GM12874 (cell line): ENCODE data around the gene TBC1D4.

Experiments
- CTCF ChIP-seq: IDR thresholded peaks from 2 replicates; pipeline ENCODE4 v1.5.1; 2011; ENCODE audit warnings: low read depth, mild to moderate bottlenecking, control low read depth, low read length, moderate library complexity; ENCODE audit not compliant: insufficient read depth

The TBC1D4 gene

DNA sequence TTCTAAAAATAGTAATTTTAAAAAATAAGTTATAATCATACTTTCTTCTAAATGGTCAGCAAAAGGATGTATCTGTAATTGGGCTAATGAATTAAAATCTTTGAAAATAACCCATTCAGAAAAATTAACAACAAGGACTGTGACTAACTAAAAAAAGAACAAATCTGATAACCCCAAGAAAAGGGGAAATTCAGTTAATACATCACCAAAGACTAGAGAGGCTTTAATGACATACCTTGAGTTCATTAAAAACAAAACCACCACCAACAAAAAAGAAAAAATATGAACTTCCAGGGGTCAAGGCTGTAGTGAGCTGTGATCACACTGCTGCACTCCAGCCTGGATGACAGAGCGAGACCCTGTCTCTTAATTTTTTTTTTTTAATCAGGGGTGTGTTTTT is 121.8 kb downstream of the TBC1D4 start:
- no peak for TF ChIP-seq CTCF

- no peak for TF ChIP-seq CTCF
Measured at GRCh38 chr13:75359266-75359665, 122.7 kb downstream of the TBC1D4 start.

DNA sequence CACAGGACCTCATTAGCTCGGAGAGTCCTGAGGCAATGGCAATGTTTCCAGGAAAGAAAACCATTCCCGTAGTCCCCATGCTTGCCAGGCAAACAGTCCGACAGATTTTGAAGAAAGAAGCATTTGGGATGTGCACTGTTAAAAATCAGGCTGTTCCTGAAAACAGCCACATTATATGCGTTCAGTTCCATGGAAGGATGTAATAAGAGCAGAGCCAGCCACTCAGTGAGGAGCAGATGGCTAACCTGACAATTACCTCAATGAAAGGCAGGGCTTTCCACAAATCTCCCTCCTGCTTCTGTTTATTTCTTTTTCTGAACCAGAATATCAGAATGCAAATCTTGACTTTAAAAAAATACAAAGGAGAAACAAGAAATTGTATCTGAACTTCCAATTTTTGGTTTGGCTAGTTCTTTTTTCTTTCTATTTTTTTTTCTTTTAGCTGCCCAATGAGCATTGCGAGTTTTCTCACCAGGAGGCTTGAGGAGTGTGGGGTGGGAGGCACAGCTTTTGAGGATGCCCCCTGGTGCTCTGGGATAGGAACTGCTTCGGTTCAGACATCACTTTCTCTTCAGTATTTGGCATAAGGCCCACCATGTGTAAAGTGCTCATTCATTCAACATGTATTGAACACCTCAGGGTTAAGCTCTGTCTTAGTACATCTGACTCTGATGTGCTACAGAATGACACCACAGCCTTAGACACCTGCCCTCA is 124.2 kb downstream of the TBC1D4 start:
- peak; percentile 73 for TF ChIP-seq CTCF

DNA sequence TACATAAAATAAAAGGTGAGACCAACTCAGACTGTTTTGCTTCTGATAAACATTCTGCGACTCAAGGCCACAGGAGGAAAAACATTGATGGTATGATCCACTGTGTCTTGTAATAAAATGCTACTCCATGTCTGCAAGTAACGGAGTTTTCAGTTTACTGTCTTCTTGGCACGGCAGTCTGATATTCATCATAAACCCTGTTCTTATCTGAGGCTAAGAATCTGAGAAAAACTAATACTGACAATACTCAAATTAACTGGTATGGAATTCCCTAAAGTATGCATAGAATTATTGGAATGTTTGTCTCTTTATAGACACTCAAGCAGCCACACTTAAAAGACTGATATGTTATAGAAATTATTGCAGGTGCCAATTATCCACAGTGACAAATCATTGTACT is 125.5 kb downstream of the TBC1D4 start:
- TF ChIP-seq CTCF = no peak

GRCh38 chr13:75355609-75356008 is 126.4 kb downstream of the TBC1D4 start:
- no peak for TF ChIP-seq CTCF

DNA sequence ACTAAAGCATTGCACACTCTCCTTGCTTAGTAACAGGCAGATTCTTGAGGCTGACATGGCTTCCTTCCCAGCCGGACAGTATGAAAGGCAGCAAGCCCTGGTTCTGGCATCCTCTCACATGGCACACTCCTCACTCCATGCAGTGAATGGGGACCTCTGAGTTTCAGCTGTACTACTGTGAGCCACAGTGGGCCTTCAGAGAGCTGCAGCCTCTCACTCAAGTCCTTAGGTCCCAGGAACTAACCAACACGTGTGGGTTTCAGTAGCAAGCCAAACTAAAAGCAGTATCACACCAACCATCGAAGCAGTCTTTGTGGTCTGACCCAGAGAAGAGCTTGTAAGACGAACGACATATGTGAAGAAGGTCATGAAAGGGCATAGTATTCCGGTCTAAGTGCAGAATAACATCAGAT is 128.2 kb downstream of the TBC1D4 start:
- no peak for TF ChIP-seq CTCF

DNA sequence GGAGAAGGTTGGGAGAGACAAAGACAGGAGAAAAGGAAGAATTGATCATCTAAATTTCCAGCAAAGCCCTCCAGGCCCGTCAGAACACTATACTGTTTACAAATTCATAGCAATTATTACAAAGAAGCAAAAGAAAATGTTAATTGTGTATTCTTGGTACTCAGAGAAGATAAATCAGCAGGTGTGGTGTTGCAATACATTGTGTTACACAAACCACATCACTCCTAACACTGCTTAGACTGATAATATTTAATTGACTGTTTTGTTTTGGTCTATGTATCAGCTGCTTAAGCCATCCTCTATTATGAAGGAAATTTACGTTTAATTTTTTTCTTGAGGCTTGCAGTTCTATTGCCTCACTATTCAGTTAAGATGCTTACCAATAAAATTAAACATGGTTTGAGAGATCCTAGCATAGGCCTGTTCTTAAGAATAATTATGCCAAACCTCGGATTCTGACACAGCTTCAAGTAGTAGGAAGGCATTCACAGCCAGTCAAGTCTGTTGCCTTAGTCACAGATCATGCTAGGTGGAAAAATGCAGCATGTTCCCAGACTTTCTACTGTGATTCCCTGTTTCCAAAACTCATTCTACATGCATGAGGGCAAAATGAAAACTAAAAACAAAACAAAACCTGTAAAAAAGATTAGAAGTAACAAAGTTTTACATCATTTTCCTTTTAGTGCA is 129.2 kb downstream of the TBC1D4 start:
- TF ChIP-seq CTCF = no peak
